GM23338 (cell line): ENCODE measurements around the gene AIRE. TPM values are rescaled to one million over a fixed set of nuclear protein-coding genes. Genes with fewer than 3 reads are reported as not detected.

Experiments
- ATAC-seq: fragments of 200-7000 bp; cut with Tn5 transposase; 3 replicates; pipeline ENCODE4 v1.9.1; 2020
- DNase-seq: peaks from one replicate; pipeline ENCODE4 v3.0.0-alpha.2; 2015; ENCODE audit warnings: low spot score
- H2AFZ ChIP-seq: fragments of 200-600 bp; sonication (generic); 2 replicates; pipeline ENCODE4 v1.8.0; 2016; ENCODE audit warnings: antibody characterized with exemption, mild to moderate bottlenecking, moderate library complexity
- H3F3A ChIP-seq: fragments of 200-600 bp; sonication (generic); replicated peaks from 2 replicates; pipeline ENCODE4 v1.8.0; 2017; ENCODE audit warnings: antibody characterized with exemption, mixed run types, low read depth
- H3K27ac ChIP-seq: fragments of 200-600 bp; sonication (generic); 2 replicates; pipeline ENCODE4 v1.6.1; 2016; ENCODE audit warnings: low read depth
- H3K27me3 ChIP-seq: fragments of 200-600 bp; sonication (generic); 2 replicates; pipeline ENCODE4 v1.8.0; 2016; ENCODE audit warnings: mild to moderate bottlenecking, mixed run types, moderate library complexity; ENCODE audit not compliant: insufficient read depth
- H3K36me3 ChIP-seq: fragments of 200-600 bp; sonication (generic); 2 replicates; pipeline ENCODE4 v1.8.0; 2016; ENCODE audit warnings: mild to moderate bottlenecking; ENCODE audit not compliant: insufficient read depth
- H3K4me1 ChIP-seq: fragments of 200-600 bp; sonication (generic); 2 replicates; pipeline ENCODE4 v1.8.0; 2016; ENCODE audit warnings: mild to moderate bottlenecking, moderate library complexity; ENCODE audit not compliant: insufficient read depth
- H3K4me2 ChIP-seq: fragments of 200-600 bp; sonication (generic); 2 replicates; pipeline ENCODE4 v1.7.1; 2017; ENCODE audit warnings: mixed run types
- H3K4me3 ChIP-seq: fragments of 200-600 bp; sonication (generic); 2 replicates; pipeline ENCODE4 v1.6.1; 2016; ENCODE audit warnings: mixed run types
- H3K79me2 ChIP-seq: fragments of 200-600 bp; sonication (generic); replicated peaks from 2 replicates; pipeline ENCODE4 v1.8.0; 2017; ENCODE audit warnings: mild to moderate bottlenecking; ENCODE audit not compliant: insufficient read depth
- H3K9me2 ChIP-seq: fragments of 200-600 bp; sonication (generic); 2 replicates; pipeline ENCODE4 v1.8.0; 2017; ENCODE audit not compliant: insufficient read depth
- H4K20me1 ChIP-seq: fragments of 200-600 bp; sonication (generic); replicated peaks from 2 replicates; pipeline ENCODE4 v1.8.0; 2017; ENCODE audit warnings: mild to moderate bottlenecking; ENCODE audit not compliant: insufficient read depth
- H3K27ac Mint-ChIP-seq: 2 replicates; pipeline ENCODE4 v1.8.0; 2020; ENCODE audit warnings: inconsistent platforms, mild to moderate bottlenecking, moderate library complexity, mixed read lengths
- H3K27me3 Mint-ChIP-seq: 3 replicates; pipeline ENCODE4 v1.8.0; 2022; ENCODE audit warnings: low read depth, mild to moderate bottlenecking, moderate library complexity, mixed read lengths, inconsistent platforms; ENCODE audit not compliant: insufficient read depth, poor library complexity
- H3K36me3 Mint-ChIP-seq: 3 replicates; pipeline ENCODE4 v1.8.0; 2021; ENCODE audit warnings: low read depth, mild to moderate bottlenecking, inconsistent platforms, moderate library complexity, mixed read lengths
- H3K4me1 Mint-ChIP-seq: 3 replicates; pipeline ENCODE4 v1.8.0; 2020; ENCODE audit warnings: mild to moderate bottlenecking, inconsistent platforms, mixed read lengths
- H3K4me3 Mint-ChIP-seq: 3 replicates; pipeline ENCODE4 v1.8.0; 2021; ENCODE audit warnings: moderate library complexity, mild to moderate bottlenecking, inconsistent platforms, mixed read lengths
- H3K9me3 Mint-ChIP-seq: 3 replicates; pipeline ENCODE4 v1.8.0; 2020; ENCODE audit warnings: moderate library complexity, mild to moderate bottlenecking, inconsistent platforms, mixed read lengths
- CREB1 ChIP-seq: fragments of 250-450 bp; sonication (Bioruptor Pico); IDR thresholded peaks from 2 replicates; pipeline ENCODE4 v1.5.0; 2020; ENCODE audit warnings: low read depth, mild to moderate bottlenecking, moderate library complexity
- ETS1 ChIP-seq: IDR thresholded peaks from 2 replicates; pipeline ENCODE4 v1.6.1; 2016; ENCODE audit warnings: antibody characterized with exemption
- EZH2phosphoT487 ChIP-seq: fragments of 200-600 bp; sonication (generic); IDR thresholded peaks from one replicate; pipeline ENCODE4 v1.8.1; 2018; ENCODE audit warnings: antibody characterized with exemption; ENCODE audit not compliant: unreplicated experiment
- JUNB ChIP-seq: IDR thresholded peaks from one replicate; pipeline ENCODE4 v1.6.1; 2016; ENCODE audit warnings: antibody characterized with exemption; ENCODE audit not compliant: unreplicated experiment
- REST ChIP-seq: IDR thresholded peaks from one replicate; pipeline ENCODE4 v1.6.1; 2018; ENCODE audit warnings: antibody characterized with exemption; ENCODE audit not compliant: unreplicated experiment
- ZNF114 ChIP-seq: fragments of 250-450 bp; sonication (Bioruptor Pico); IDR thresholded peaks from 2 replicates; pipeline ENCODE4 v1.5.0; 2020; ENCODE audit warnings: mild to moderate bottlenecking, moderate library complexity
- ZNF462 ChIP-seq: fragments of 250-450 bp; sonication (Bioruptor Pico); IDR thresholded peaks from 2 replicates; pipeline ENCODE4 v1.5.0; 2020; ENCODE audit warnings: mild to moderate bottlenecking, moderate library complexity
- polyA plus RNA-seq: library from polyadenylated mRNA; unstranded; fragments of >200 nt; fragmentation: Nextera tagmentation; extraction: Ambion mirVana; gene quantifications from 2 replicates; pipeline ENCODE4 v1.2.1, GENCODE V29; 2016
- total RNA-seq: library from RNA; depleted of rRNA; stranded (reverse); fragments of >200 nt; shearing (Covaris generic); gene quantifications from 2 replicates; pipeline ENCODE4 v1.2.3, GENCODE V29; 2014

AIRE gene
- total and polyA plus RNA-seq, 2 experiments from 2014 or later = 0.10 TPM; not detected in 1

DNA sequence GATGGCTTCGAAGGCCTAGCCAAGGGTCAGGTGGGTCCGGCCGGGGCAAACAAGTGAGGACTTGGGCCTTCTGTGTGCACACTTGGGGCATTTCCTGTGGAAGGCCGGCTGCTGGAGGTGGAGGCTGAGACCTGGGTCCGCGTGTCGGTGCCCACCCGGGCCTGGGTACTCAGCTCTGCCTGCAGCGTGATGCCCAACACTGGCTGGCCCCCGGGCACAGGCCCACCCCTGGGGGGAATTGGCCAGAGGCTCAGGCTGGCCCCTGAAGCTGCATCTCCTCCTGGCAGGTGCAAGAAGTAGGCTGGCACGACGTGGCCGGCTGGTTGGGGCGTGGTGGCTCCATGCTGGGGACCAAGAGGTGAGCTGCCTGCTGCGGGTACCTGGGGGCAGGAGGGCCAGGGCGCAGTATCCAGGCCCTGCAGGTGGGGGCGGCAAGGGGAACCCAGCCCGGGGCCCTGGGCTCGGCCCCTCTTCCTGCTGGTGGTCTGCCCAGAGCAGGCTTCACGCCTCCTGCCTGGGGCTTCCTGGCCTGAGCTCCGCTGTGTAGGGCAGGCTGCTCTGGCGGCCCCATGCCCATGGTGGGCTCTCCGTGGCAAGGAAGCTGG, 36.3 kb downstream of the AIRE start:
- Mint-ChIP-seq H3K27ac (no peak overlapping the region), H3K36me3 (peaks cover 3% of the 10 kb centered on the region; the same call in 1 of the 3 replicates), H3K27me3 (peaks cover 11% of the 10 kb centered on the region), H3K4me1 (no peaks in the 10 kb centered on the region), H3K9me3 (no peaks in the 10 kb centered on the region), H3K4me3 (no peak overlapping the region)
- Histone ChIP-seq H3K27ac (no peak overlapping the region), H3K4me3 (no peak overlapping the region), H3K36me3 (no peaks in the 10 kb centered on the region), H3K4me2 (no peak overlapping the region), H3K4me1 (no peaks in the 10 kb centered on the region), H3K79me2 (no peaks in the 10 kb centered on the region), H3K27me3 (no peaks in the 10 kb centered on the region), H3F3A (no peaks in the 10 kb centered on the region), H4K20me1 (no peaks in the 10 kb centered on the region), H3K9me2 (no peaks in the 10 kb centered on the region), H2AFZ (no peak overlapping the region)
- TF ChIP-seq CREB1 (CRISPR knock-in tag) (no peak), ETS1 (no peak), JUNB (no peak), ZNF114 (CRISPR knock-in tag) (no peak), ZNF462 (CRISPR knock-in tag) (no peak), REST (no peak), EZH2phosphoT487 (no peak)
- DNase-seq = no peak
- ATAC-seq = peak; percentile 39
